Urinary bladder (tissue), 2 donors: Measurements from ENCODE around the gene PSMC1. TPM values are rescaled to one million over a fixed set of nuclear protein-coding genes. Genes with fewer than 3 reads are reported as not detected.

ENCODE experiments used
- polyA plus RNA-seq: library from polyadenylated mRNA; stranded (reverse); fragments of 200-250 nt; gene quantifications from one replicate; pipeline ENCODE4 v1.2.3, GENCODE V29; 2013
- total RNA-seq: library from RNA; depleted of rRNA; stranded (reverse); fragments of >200 nt; gene quantifications from one replicate; pipeline ENCODE4 v1.2.3, GENCODE V29; 2014
- donor health status: healthy.

Gene PSMC1
- total and polyA plus RNA-seq, 2 donors: 81.8 to 162 TPM

Other genes starting within 250 kb of the PSMC1 start
- 0.32 TPM for gene KCNK13, start 194.6 kb upstream of the PSMC1 start, total RNA-seq
- gene KCNK13, start 194.6 kb upstream of the PSMC1 start, polyA plus RNA-seq: 0.19 TPM
- gene NRDE2, start 75.4 kb downstream of the PSMC1 start, total RNA-seq: 15.6 TPM
- 8.0 TPM for gene NRDE2, start 75.4 kb downstream of the PSMC1 start, polyA plus RNA-seq
- 325 TPM for gene CALM1, start 140.5 kb downstream of the PSMC1 start, total RNA-seq
- gene CALM1, start 140.5 kb downstream of the PSMC1 start, polyA plus RNA-seq: 540 TPM